Muscle of leg (tissue), 11 donors: ENCODE data around the gene GRK2. TPM values are rescaled to one million over a fixed set of nuclear protein-coding genes. Genes with fewer than 3 reads are reported as not detected.

Experiments used
- DNase-seq: peaks from one replicate; pipeline ENCODE4 v3.0.0; 2013
- H3K27ac ChIP-seq: one replicate; pipeline ENCODE4 v1.5.1; 2013; ENCODE audit warnings: mild to moderate bottlenecking, low read length, control low read depth
- H3K27me3 ChIP-seq: one replicate; pipeline ENCODE4 v1.6.1; 2013; ENCODE audit warnings: low read length; ENCODE audit not compliant: control insufficient read depth, insufficient read depth
- H3K36me3 ChIP-seq: one replicate; pipeline ENCODE4 v1.6.1; 2013; ENCODE audit warnings: low read length; ENCODE audit not compliant: control insufficient read depth, insufficient read depth
- H3K4me1 ChIP-seq: one replicate; pipeline ENCODE4 v1.6.1; 2013; ENCODE audit warnings: low read length; ENCODE audit not compliant: control insufficient read depth, insufficient read depth
- H3K4me3 ChIP-seq: one replicate; pipeline ENCODE4 v1.5.1; 2013; ENCODE audit warnings: low read length, control low read depth
- H3K9me3 ChIP-seq: replicated peaks from 2 replicates; pipeline ENCODE4 v1.6.1; 2013; ENCODE audit warnings: low read depth, low read length; ENCODE audit not compliant: control insufficient read depth
- WGBS: methylation state at CpG from one replicate; pipeline ENCODE4 v1.1.5; 2013; ENCODE audit warnings: missing lambda C conversion rate; ENCODE audit not compliant: insufficient coverage; 5-methylcytosine and 5-hydroxymethylcytosine counted together
- polyA plus RNA-seq, 8 donors: library from polyadenylated mRNA; unstranded; fragments of 120-200 nt; gene quantifications; one replicate each; pipeline versions ENCODE4 v1.2.1 to v1.2.3, GENCODE V29; 2013; ENCODE audit warnings: inconsistent platforms in 1 of 8, low replicate concordance in 1 of 8; ENCODE audit not compliant: insufficient read length in 8 of 8, insufficient read depth in 1 of 8
- total RNA-seq: library from RNA; stranded (reverse); fragments of 120-200 nt; gene quantifications from one replicate; pipeline ENCODE4 v1.2.4, GENCODE V29; 2013

The GRK2 gene
- total and polyA plus RNA-seq, 9 donors = 31.7 to 62.9 (median 58.3) TPM

GRCh38 chr11:67270256-67271204 lies 4.3 kb downstream of the GRK2 start:
- Histone ChIP-seq H3K27ac (peak overlapping the region; percentile 75), H3K36me3 (peaks cover 50% of the 10 kb centered on the region), H3K4me3 (peak overlapping the region; percentile 18), H3K4me1 (peaks cover 87% of the 10 kb centered on the region), H3K27me3 (no peaks in the 10 kb centered on the region), H3K9me3 (no peaks in the 10 kb centered on the region)
- DNase-seq = peak; percentile 86
- WGBS = 11% methylated on average over 16 of the region's 28 CpGs

GRCh38 chr11:67271205-67271540 lies 4.9 kb downstream of the GRK2 start:
- DNase-seq = no peak
- peaks cover 88% of the 10 kb centered on the region for H3K4me1 ChIP-seq
- WGBS = 41% methylated on average over 3 of the region's 5 CpGs

GRCh38 chr11:67271541-67272284 lies 5.4 kb downstream of the GRK2 start:
- no peak for DNase-seq
- no peak overlapping the region for H3K4me3 ChIP-seq
- 51% methylated on average over 19 of the region's 19 CpGs for WGBS
- peak overlapping the region; percentile 24 for H3K27ac ChIP-seq
- peaks cover 93% of the 10 kb centered on the region for H3K4me1 ChIP-seq
- H3K36me3 ChIP-seq = peaks cover 54% of the 10 kb centered on the region
- no peaks in the 10 kb centered on the region for H3K9me3 ChIP-seq
- no peaks in the 10 kb centered on the region for H3K27me3 ChIP-seq

More at GRCh38 chr11:67271205-67271540, 4.9 kb downstream of the GRK2 start:
- peak overlapping the region; percentile 24 for H3K27ac ChIP-seq
- no peak overlapping the region for H3K4me3 ChIP-seq
- peaks cover 54% of the 10 kb centered on the region for H3K36me3 ChIP-seq
- H3K9me3 ChIP-seq = no peaks in the 10 kb centered on the region
- H3K27me3 ChIP-seq = no peaks in the 10 kb centered on the region

- Histone ChIP-seq H3K27ac (peak overlapping the region; percentile 7), H3K4me3 (no peak overlapping the region), H3K9me3 (no peaks in the 10 kb centered on the region), H3K4me1 (peaks cover 95% of the 10 kb centered on the region), H3K36me3 (peaks cover 54% of the 10 kb centered on the region), H3K27me3 (no peaks in the 10 kb centered on the region)
- DNase-seq = no peak
- WGBS = 67% methylated on average over 17 of the region's 23 CpGs
Observed at GRCh38 chr11:67272327-67273259, 6.3 kb downstream of the GRK2 start.

- Histone ChIP-seq H3K36me3 (peaks cover 54% of the 10 kb centered on the region), H3K4me1 (peaks cover 95% of the 10 kb centered on the region), H3K4me3 (no peak overlapping the region), H3K9me3 (no peaks in the 10 kb centered on the region), H3K27ac (peak overlapping the region; percentile 13), H3K27me3 (no peaks in the 10 kb centered on the region)
- DNase-seq = no peak
- 65% methylated on average over 12 of the region's 14 CpGs for WGBS
Observed at GRCh38 chr11:67273260-67273990, 7.2 kb downstream of the GRK2 start.

- Histone ChIP-seq H3K27me3 (no peaks in the 10 kb centered on the region), H3K4me1 (peaks cover 86% of the 10 kb centered on the region), H3K27ac (peak overlapping the region; percentile 59), H3K9me3 (no peaks in the 10 kb centered on the region), H3K4me3 (no peak overlapping the region), H3K36me3 (peaks cover 56% of the 10 kb centered on the region)
- DNase-seq = no peak
- 49% methylated on average over 28 of the region's 35 CpGs for WGBS
Observed at GRCh38 chr11:67274768-67275605, 8.7 kb downstream of the GRK2 start.

GRCh38 chr11:67275606-67276409 lies 9.5 kb downstream of the GRK2 start:
- peaks cover 86% of the 10 kb centered on the region for H3K4me1 ChIP-seq
- H3K9me3 ChIP-seq = no peaks in the 10 kb centered on the region
- peak overlapping the region; percentile 99 for H3K27ac ChIP-seq
- peaks cover 64% of the 10 kb centered on the region for H3K36me3 ChIP-seq
- WGBS = 87% methylated on average over 16 of the region's 17 CpGs
- DNase-seq = no peak
- H3K27me3 ChIP-seq = no peaks in the 10 kb centered on the region
- no peak overlapping the region for H3K4me3 ChIP-seq

- H3K27me3 ChIP-seq = no peaks in the 10 kb centered on the region
- H3K36me3 ChIP-seq = peaks cover 67% of the 10 kb centered on the region
- no peaks in the 10 kb centered on the region for H3K9me3 ChIP-seq
- peak overlapping the region; percentile 39 for H3K4me3 ChIP-seq
- 30% methylated on average over 12 of the region's 16 CpGs for WGBS
- peak; percentile 75 for DNase-seq
- H3K27ac ChIP-seq = peak overlapping the region; percentile 99
- peaks cover 79% of the 10 kb centered on the region for H3K4me1 ChIP-seq
Observed at GRCh38 chr11:67276781-67277230, 10.5 kb downstream of the GRK2 start.
